DMS114 treated with DMSO at 0.1 percent for 48 hours (cell line): Measurements from ENCODE around the gene NR3C2.
"Not testable (repeated sequence)": the region's sequence is repeated elsewhere in the genome, so short reads cannot be mapped to it uniquely, and the experiment has no call there.

Source experiments
- DNase-seq: peaks from one replicate; lab custom pipeline; 2025; ENCODE audit not compliant: unreplicated experiment; lab: John Stamatoyannopoulos, UW

The NR3C2 gene

GRCh38 chr4:148373093-148373492 is 69.1 kb downstream of the NR3C2 start:
- DNase-seq = no peak

- DNase-seq = no peak
These were observed 72.3 kb downstream of the NR3C2 start for GRCh38 chr4:148369919-148370318.

DNA sequence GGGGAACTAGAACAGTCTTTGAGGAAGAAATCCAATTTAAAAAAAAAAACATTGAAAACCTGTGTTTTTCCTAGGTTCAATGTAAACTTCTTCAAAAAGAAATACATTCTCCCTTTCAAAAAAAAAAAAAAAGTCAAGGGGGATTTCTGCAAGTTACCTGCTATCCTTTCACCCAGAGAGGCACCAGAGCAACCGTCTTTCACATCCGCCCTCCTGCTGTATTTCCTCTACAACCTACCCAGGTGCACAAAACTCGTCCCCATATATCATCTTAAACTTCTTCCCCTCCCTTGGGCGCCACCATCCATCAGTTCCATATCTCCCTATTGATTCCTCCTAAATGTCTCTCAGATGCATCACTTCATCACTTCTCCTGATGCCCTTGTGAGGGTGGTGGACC is 74.5 kb downstream of the NR3C2 start:
- no peak for DNase-seq

- DNase-seq = no peak
These were observed 76.0 kb downstream of the NR3C2 start for GRCh38 chr4:148366251-148366650.

DNA sequence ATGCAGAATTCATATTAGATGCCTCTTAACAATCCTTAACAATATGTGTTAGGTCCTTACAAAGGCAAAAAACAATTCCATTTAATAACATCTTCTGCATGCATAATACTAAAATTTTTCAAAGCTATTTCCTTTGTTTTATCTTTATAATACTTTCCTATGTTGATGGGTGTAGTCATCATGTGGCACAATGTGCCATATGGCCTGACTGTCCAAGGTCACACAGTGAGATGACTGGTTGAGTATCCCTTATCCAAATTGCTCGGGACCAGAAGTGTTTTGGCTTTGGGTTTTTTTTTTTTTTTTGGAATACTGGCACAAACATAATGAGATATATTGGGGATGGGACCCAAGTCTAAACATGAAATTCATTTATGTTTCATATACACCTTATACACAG is 77.7 kb downstream of the NR3C2 start:
- no peak for DNase-seq

- DNase-seq = no peak
These were observed 82.4 kb downstream of the NR3C2 start for GRCh38 chr4:148359769-148360168.

DNA sequence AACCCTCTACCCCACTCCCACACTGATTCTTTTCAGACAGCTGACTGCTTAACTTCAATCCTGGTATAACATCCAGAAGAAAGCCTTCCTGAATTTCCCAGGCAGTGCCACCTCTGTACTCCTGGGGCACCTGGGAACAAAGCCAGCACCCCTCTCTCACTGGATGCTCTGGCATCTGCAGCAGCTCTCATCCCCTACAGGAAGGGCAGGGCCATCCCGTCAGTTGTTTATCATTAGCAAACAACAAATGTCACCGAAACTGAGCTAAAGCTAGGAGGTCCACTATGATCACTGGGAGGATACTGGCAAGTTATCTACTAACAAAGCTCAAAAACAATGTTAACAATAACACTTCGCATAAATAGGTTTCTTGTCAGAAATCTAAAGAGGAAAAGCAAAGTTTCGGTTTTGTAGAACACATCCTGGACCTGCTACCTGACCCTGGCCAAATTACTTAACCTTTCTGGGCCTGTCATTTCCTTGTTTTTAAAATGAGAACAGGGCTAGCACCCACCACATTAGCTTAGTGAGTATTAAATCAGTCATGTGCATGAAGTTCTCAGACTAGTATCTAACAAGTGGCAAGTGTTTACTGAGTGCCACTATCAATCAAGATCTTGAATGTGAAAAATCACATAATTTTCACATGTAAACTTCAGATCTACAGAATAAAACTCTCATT is 86.6 kb downstream of the NR3C2 start:
- no peak for DNase-seq

GRCh38 chr4:148354186-148354585 is 88.0 kb downstream of the NR3C2 start:
- no peak for DNase-seq

DNA sequence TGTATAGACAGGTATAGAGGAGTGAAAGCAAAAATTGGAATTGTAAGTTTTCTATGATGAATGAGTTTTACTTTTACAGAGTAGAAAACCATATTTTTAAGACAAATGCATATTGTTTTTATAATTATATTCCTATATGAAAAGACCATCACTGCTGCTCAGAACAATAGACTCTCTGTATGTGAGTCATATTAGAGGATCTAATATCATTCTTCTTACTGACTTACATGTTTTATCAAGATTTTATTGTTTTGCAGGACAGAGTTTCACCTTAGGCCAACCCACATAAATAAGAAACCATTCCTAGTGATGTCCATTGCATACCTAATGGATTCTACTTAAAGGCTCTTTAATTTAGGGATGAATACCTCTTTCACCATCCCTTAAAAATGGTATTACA is 88.6 kb downstream of the NR3C2 start:
- DNase-seq = no peak

DNA sequence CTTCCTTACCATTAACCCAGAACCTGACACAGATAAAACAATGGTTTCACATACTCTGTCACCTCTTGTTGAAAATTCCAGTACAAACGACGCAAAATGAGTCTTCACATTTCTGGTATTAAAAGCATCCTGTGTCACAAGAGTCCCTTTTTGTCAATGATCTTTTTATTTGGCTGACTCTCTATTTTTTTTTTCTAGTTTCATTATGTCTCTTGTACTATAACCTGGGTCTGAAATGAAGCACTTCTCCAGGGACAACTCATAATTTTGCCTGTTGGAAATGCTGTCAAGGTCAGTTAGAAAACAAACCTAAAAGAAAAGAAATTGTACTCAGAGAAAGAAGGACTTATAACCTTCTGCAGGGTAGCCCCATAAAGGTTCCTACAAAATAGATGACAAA is 93.1 kb downstream of the NR3C2 start:
- no peak for DNase-seq

- DNase-seq = no peak
These were observed 95.6 kb downstream of the NR3C2 start for GRCh38 chr4:148346657-148347056.

- DNase-seq = no peak
These were observed 96.7 kb downstream of the NR3C2 start for GRCh38 chr4:148345509-148345908.

GRCh38 chr4:148344941-148345340 is 97.3 kb downstream of the NR3C2 start:
- DNase-seq = no peak

DNA sequence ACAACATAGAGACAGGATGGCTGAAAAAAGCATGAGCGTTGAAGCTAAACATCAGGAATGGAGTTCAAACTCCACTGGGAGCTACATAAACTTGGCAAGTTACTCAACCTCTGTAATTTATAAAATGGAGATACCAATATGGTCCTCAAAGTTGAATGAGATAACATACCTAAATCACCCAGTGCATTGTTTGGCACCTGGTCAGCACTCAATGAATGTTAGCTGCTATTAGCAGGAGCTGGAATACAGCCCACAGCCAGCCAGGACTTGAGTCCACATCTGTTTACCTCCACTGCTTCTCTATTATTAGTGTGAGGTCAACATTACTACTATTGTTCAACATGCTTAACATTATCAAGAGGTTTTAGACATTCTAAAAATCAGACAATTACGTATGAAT is 97.9 kb downstream of the NR3C2 start:
- no peak for DNase-seq

GRCh38 chr4:148341980-148342800 is 100.0 kb downstream of the NR3C2 start:
- no peak for DNase-seq

- no peak for DNase-seq
These were observed 107.1 kb downstream of the NR3C2 start for GRCh38 chr4:148335133-148335532.

DNA sequence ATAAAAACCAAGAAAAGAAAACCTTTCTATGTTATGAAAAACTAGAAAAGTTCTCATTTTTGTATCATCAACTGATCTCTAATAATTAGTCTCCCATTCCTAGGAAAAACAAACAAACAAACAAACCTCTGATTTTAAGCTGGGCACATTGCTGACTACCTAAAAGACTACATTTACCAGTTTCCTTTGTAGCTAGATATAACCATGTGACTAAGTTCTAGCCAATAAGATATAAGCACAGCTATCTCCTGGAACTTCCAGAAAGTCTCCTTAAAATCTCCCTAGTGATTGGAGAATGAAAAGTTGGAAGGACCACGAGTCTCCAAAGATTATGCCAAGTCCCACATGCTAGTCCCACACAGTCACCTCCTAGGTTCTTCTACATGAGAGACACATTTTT is 108.9 kb downstream of the NR3C2 start:
- DNase-seq = no peak

DNA sequence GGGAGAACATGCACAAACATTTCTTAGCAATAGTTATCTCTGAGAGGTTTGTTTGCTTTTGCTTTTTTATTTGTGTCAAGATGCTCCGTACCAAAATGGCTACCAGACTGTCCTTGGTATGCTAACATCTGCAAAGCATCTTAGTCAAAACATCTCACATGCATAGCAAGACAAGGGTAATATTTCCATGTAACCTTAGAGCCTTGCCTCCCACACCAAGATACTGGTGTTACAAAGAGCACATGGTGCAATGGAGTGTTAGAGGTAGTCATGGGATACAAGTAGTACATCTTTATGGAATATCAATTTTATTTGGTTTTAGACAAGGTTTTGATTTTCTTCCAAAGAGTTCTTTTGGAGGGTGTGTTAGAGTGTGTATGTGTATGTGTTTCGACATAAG is 109.7 kb downstream of the NR3C2 start:
- no peak for DNase-seq

GRCh38 chr4:148330724-148331123 is 111.5 kb downstream of the NR3C2 start:
- DNase-seq = no peak

- DNase-seq = no peak
These were observed 112.1 kb downstream of the NR3C2 start for GRCh38 chr4:148330161-148330560.

DNA sequence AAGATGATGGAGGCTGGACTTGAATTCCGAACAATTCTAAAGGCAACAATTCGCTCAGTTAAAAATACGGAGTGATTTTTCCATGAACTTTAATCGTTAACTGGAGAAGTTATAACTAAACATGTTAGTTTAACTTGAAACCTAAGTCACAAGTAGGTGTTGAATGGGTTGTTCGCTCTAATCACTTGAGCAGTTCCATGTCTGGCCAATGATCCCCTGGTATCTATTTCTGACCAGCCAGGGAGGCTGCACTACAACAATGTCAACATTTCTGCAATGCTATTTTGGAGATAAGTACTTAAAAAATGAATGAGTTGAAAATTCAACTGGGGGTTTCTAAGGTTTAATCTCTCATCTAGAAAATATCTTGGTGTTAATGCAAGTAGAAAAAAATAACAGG is 112.5 kb downstream of the NR3C2 start:
- DNase-seq = no peak

DNA sequence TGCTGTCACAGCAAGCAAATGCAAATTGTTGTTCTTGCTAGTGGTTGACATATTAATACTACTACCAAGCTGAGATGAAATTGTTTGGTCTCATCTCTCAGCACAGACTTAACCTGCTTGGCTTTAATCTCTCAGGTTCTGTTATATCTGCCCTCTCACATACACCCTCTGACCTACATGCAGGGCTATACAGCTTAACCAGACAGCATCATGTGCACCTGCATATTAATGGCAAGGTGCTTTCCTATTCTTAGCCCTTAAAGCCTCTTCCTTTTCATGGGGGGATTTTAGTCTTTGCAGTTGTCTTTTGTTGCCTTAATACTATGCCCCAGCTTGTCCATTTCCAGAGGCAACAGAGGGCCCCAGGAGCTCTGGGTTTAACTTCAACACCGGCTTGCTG is 114.5 kb downstream of the NR3C2 start:
- DNase-seq = no peak

DNA sequence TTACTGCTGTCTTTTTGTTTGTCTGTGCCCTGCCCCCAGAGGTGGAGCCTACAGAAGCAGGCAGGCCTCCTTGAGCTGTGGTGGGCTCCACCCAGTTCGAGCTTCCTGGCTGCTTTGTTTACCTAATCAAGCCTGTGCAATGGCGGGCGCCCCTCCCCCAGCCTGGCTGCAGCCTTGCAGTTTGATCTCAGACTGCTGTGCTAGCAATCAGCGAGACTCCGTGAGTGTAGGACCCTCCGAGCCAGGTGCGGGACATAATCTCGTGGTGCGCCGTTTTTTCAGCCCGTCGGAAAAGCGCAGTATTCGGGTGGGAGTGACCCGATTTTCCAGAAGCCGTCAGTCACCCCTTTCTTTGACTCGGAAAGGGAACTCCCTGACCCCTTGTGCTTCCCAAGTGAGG is 118.9 kb downstream of the NR3C2 start:
- not testable (repeated sequence) for DNase-seq
